Neural progenitor cell (in vitro differentiated cells): ENCODE results near the gene KATNIP. TPM values are rescaled to one million over a fixed set of nuclear protein-coding genes. Genes with fewer than 3 reads are reported as not detected.

Experiments
- DNase-seq: peaks from one replicate; pipeline ENCODE4 v3.0.0-alpha.2; 2016; ENCODE audit warnings: low spot score
- H2AFZ ChIP-seq: fragments of 200-600 bp; sonication (generic); replicated peaks from 2 replicates; pipeline ENCODE4 v1.6.1; 2016; ENCODE audit warnings: antibody characterized with exemption
- H3F3A ChIP-seq: fragments of 200-600 bp; sonication (generic); 2 replicates; pipeline ENCODE4 v1.6.1; 2016; ENCODE audit warnings: antibody characterized with exemption, low read depth
- H3K27ac ChIP-seq: fragments of 200-600 bp; sonication (generic); 2 replicates; pipeline ENCODE4 v1.5.1; 2016; ENCODE audit warnings: mild to moderate bottlenecking
- H3K27me3 ChIP-seq: fragments of 200-600 bp; sonication (generic); 2 replicates; pipeline ENCODE4 v1.6.1; 2016; ENCODE audit warnings: mild to moderate bottlenecking, moderate library complexity
- H3K36me3 ChIP-seq: fragments of 200-600 bp; sonication (generic); 2 replicates; pipeline ENCODE4 v1.5.1; 2016
- H3K4me1 ChIP-seq: fragments of 200-600 bp; sonication (generic); 2 replicates; pipeline ENCODE4 v1.6.1; 2016; ENCODE audit warnings: mixed run types
- H3K4me2 ChIP-seq: fragments of 200-600 bp; sonication (generic); 2 replicates; pipeline ENCODE4 v1.6.1; 2016
- H3K4me3 ChIP-seq: fragments of 200-600 bp; sonication (generic); 2 replicates; pipeline ENCODE4 v1.5.1; 2016
- H3K79me2 ChIP-seq: fragments of 200-600 bp; sonication (generic); 2 replicates; pipeline ENCODE4 v1.6.1; 2016; ENCODE audit warnings: low read depth
- H3K9ac ChIP-seq: fragments of 200-600 bp; sonication (generic); 2 replicates; pipeline ENCODE4 v1.6.1; 2016
- H3K9me3 ChIP-seq: fragments of 200-600 bp; sonication (generic); 2 replicates; pipeline ENCODE4 v1.5.1; 2016; ENCODE audit warnings: low read depth
- H4K20me1 ChIP-seq: fragments of 200-600 bp; sonication (generic); 2 replicates; pipeline ENCODE4 v1.6.1; 2016; ENCODE audit warnings: low read depth
- H3K27ac Mint-ChIP-seq: 3 replicates; pipeline ENCODE4 v1.8.0; 2021; ENCODE audit warnings: mixed read lengths
- H3K27me3 Mint-ChIP-seq: 2 replicates; pipeline ENCODE4 v1.8.0; 2022; ENCODE audit warnings: low read depth, mild to moderate bottlenecking, inconsistent platforms, moderate library complexity, mixed read lengths; ENCODE audit not compliant: insufficient read depth
- H3K36me3 Mint-ChIP-seq: 3 replicates; pipeline ENCODE4 v1.8.0; 2021; ENCODE audit warnings: mixed read lengths
- H3K4me1 Mint-ChIP-seq: 3 replicates; pipeline ENCODE4 v1.8.0; 2021; ENCODE audit warnings: mixed read lengths
- H3K4me3 Mint-ChIP-seq: 3 replicates; pipeline ENCODE4 v1.8.0; 2021; ENCODE audit warnings: mild to moderate bottlenecking, moderate library complexity, mixed read lengths
- H3K9me3 Mint-ChIP-seq: 3 replicates; pipeline ENCODE4 v1.8.0; 2020; ENCODE audit warnings: mixed read lengths
- CTCF ChIP-seq: fragments of 200-600 bp; sonication (generic); IDR thresholded peaks from 2 replicates; pipeline ENCODE4 v1.5.1; 2017; ENCODE audit warnings: antibody characterized with exemption, mild to moderate bottlenecking
- EZH2 ChIP-seq: fragments of 200-600 bp; sonication (generic); IDR thresholded peaks from 2 replicates; pipeline ENCODE4 v1.6.1; 2017; ENCODE audit warnings: antibody characterized with exemption, mild to moderate bottlenecking, moderate library complexity
- EZH2phosphoT487 ChIP-seq: fragments of 200-600 bp; sonication (generic); IDR thresholded peaks from 2 replicates; pipeline ENCODE4 v1.6.1; 2017; ENCODE audit warnings: antibody characterized with exemption
- total RNA-seq: library from RNA; depleted of rRNA; stranded (reverse); fragments of >200 nt; gene quantifications from 2 replicates; pipeline ENCODE4 v1.2.3, GENCODE V29; 2015; ENCODE audit warnings: low replicate concordance

Gene KATNIP
- total RNA-seq, 1 donor from 2014 or later, result 10.0 TPM

DNA sequence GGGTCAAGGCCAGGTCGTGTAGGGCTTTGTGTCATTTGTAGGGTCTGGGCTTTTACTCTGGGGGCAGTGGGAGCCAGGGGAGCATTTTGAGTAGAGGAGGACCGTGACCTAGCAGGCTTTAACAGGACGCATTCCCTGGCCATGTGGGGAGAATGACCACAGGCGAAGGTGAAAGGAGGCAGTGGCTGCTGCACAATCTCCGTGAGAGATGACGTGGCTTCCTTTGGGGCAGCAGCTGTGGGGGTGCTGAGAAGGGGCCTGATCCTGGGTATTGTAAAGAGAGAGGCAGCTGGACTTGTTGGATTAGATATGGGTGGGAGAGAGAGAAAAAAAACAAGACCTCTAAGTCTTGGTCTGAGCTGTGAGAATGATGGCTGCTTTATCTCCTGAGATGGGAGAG, 46.0 kb downstream of the KATNIP start:
- no peak overlapping the region for H3K4me2 ChIP-seq
- peak overlapping the region; percentile 61 for H3K27ac Mint-ChIP-seq

DNA sequence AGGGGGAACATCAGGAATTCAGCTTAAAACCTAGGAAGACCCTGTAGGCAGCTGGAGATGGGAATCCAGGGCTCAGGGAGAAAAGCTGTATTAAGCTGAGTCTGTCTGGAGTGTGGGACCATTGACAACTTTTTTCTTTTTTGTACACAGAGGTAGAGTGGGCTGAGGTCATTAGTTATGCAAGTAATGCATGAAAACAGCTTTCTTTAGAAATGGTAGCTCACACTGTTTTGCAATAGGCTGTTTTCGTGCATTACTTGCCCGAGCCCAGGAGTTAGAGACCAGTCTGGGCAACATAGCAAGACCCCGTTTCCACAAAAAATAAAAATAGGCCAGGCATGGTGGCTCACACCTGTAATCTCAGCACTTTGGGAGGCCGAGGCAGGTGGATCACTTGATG, 46.5 kb downstream of the KATNIP start:
- Histone ChIP-seq H3K4me3 (no peak overlapping the region), H3K4me2 (no peak overlapping the region), H4K20me1 (peaks cover 24% of the 10 kb centered on the region), H2AFZ (no peak overlapping the region), H3K9ac (no peak overlapping the region), H3K27ac (no peak overlapping the region), H3K27me3 (no peaks in the 10 kb centered on the region), H3K4me1 (peaks cover 17% of the 10 kb centered on the region), H3K36me3 (no peaks in the 10 kb centered on the region), H3K9me3 (no peaks in the 10 kb centered on the region), H3K79me2 (no peaks in the 10 kb centered on the region), H3F3A (peaks cover 6% of the 10 kb centered on the region)
- Mint-ChIP-seq H3K9me3 (no peaks in the 10 kb centered on the region), H3K36me3 (peaks cover 8% of the 10 kb centered on the region), H3K27me3 (no peaks in the 10 kb centered on the region), H3K27ac (peak overlapping the region; percentile 61), H3K4me1 (peaks cover 32% of the 10 kb centered on the region), H3K4me3 (no peak overlapping the region)
- no peak for DNase-seq
- no peak for TF ChIP-seq EZH2
- no peak for TF ChIP-seq EZH2phosphoT487
- TF ChIP-seq CTCF, result no peak

More for the DNA sequence above, 46.0 kb downstream of the KATNIP start:
- DNase-seq, result no peak
- H3F3A ChIP-seq, result peaks cover 6% of the 10 kb centered on the region
- Mint-ChIP-seq H3K4me3 (no peak overlapping the region), H3K27me3 (no peaks in the 10 kb centered on the region), H3K4me1 (peaks cover 29% of the 10 kb centered on the region), H3K9me3 (no peaks in the 10 kb centered on the region), H3K36me3 (peaks cover 7% of the 10 kb centered on the region)
- no peak overlapping the region for H3K9ac ChIP-seq
- no peak overlapping the region for H3K4me3 ChIP-seq
- H3K4me1 ChIP-seq, result peaks cover 15% of the 10 kb centered on the region
- no peak for TF ChIP-seq EZH2
- TF ChIP-seq CTCF, result no peak
- no peak for TF ChIP-seq EZH2phosphoT487
- H3K27ac ChIP-seq, result no peak overlapping the region
- H3K27me3 ChIP-seq, result no peaks in the 10 kb centered on the region
- H3K9me3 ChIP-seq, result no peaks in the 10 kb centered on the region
- H4K20me1 ChIP-seq, result peaks cover 21% of the 10 kb centered on the region
- H3K36me3 ChIP-seq, result no peaks in the 10 kb centered on the region
- H3K79me2 ChIP-seq, result no peaks in the 10 kb centered on the region
- H2AFZ ChIP-seq, result no peak overlapping the region

DNA sequence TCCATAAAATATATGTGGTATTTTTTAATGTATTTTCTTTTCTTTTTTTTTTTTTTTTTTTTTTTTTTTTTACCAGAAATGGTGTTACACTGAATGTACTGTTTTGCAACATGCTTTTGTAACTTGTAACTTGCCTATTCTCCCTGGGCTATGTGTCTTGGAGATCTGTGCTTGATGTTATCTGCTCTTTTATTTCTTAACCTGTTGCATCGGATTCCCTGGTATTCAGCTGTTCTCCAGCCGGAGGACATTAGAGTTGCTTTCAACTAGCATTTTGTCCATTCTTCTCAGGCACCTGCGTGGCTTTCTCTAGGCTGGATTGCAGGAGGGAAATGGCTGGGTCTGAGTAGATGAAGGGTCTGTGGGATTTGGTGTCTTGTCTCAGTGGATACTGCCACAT, 47.4 kb downstream of the KATNIP start:
- Mint-ChIP-seq H3K27me3 (peaks cover 2% of the 10 kb centered on the region), H3K27ac (no peak overlapping the region), H3K9me3 (no peaks in the 10 kb centered on the region), H3K36me3 (peaks cover 6% of the 10 kb centered on the region), H3K4me3 (no peak overlapping the region), H3K4me1 (peaks cover 32% of the 10 kb centered on the region)
- Histone ChIP-seq H3K4me1 (peaks cover 17% of the 10 kb centered on the region), H3K27ac (no peak overlapping the region), H3K79me2 (no peaks in the 10 kb centered on the region), H2AFZ (no peak overlapping the region), H3F3A (peaks cover 6% of the 10 kb centered on the region), H3K27me3 (no peaks in the 10 kb centered on the region), H3K4me2 (no peak overlapping the region), H3K4me3 (no peak overlapping the region), H4K20me1 (peaks cover 24% of the 10 kb centered on the region), H3K9ac (no peak overlapping the region), H3K36me3 (no peaks in the 10 kb centered on the region), H3K9me3 (no peaks in the 10 kb centered on the region)
- TF ChIP-seq EZH2 (no peak), EZH2phosphoT487 (no peak)
- no peak for DNase-seq

DNA sequence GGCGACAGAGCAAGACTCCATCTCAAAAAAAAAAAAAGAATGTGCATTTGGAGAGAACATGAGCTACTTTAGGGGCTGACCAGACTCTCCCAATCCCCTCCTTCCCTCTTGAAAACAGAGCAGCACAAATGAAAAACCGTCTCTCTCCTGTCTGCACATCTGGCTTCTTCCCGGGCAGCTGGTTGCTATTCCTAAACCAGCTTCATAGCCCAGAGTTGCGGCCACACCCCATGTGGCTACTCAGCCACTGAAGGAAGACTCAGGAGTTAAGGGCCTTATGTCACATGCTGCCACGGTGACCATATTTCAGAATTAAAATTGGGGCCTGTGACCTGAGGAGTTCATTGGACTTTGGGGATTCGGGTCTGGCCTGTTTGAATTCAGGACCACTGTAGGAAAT, 48.3 kb downstream of the KATNIP start:
- Mint-ChIP-seq H3K27ac (no peak overlapping the region), H3K27me3 (peaks cover 2% of the 10 kb centered on the region), H3K9me3 (no peaks in the 10 kb centered on the region), H3K4me3 (no peak overlapping the region), H3K4me1 (peaks cover 32% of the 10 kb centered on the region), H3K36me3 (peaks cover 6% of the 10 kb centered on the region)
- no peaks in the 10 kb centered on the region for H3K36me3 ChIP-seq
- no peak overlapping the region for H2AFZ ChIP-seq
- TF ChIP-seq CTCF, result no peak
- TF ChIP-seq EZH2phosphoT487, result no peak
- TF ChIP-seq EZH2, result no peak
- no peak overlapping the region for H3K4me3 ChIP-seq
- no peak for DNase-seq
- H3K27me3 ChIP-seq, result no peaks in the 10 kb centered on the region
- H3K79me2 ChIP-seq, result no peaks in the 10 kb centered on the region
- H4K20me1 ChIP-seq, result peaks cover 24% of the 10 kb centered on the region
- H3K9ac ChIP-seq, result no peak overlapping the region
- peaks cover 6% of the 10 kb centered on the region for H3F3A ChIP-seq
- no peak overlapping the region for H3K4me2 ChIP-seq
- H3K9me3 ChIP-seq, result no peaks in the 10 kb centered on the region
- peaks cover 17% of the 10 kb centered on the region for H3K4me1 ChIP-seq
- H3K27ac ChIP-seq, result no peak overlapping the region
